OCI-LY7 (cell line): ENCODE measurements around the gene EFCAB13. TPM values are rescaled to one million over a fixed set of nuclear protein-coding genes. Genes with fewer than 3 reads are reported as not detected.

Experiments
- BruUV-seq: library from RNA; stranded (reverse); fragments of 400-500 nt; replicated peaks from 2 replicates; lab custom pipeline; 2021; lab: Mats Ljungman, UMichigan
- CTCF ChIA-PET: fragments of 300-600 bp; sonication (Branson Sonifier 250); formaldehyde crosslinking; loops from one replicate; lab custom pipeline; 2022; ENCODE audit warnings: antibody characterized with exemption; ENCODE audit not compliant: unreplicated experiment; lab: Charles Lee
- POLR2A ChIA-PET: fragments of 300-600 bp; sonication (Branson Sonifier 250); formaldehyde crosslinking; loops from one replicate; lab custom pipeline; 2022; ENCODE audit warnings: antibody characterized with exemption; lab: Charles Lee
- DNase-seq: peaks from one replicate; pipeline ENCODE4 v3.0.0-alpha.2; 2015; ENCODE audit warnings: low spot score
- H2AFZ ChIP-seq: fragments of 200-600 bp; sonication (generic), shearing (Covaris generic); 2 replicates; pipeline ENCODE4 v1.6.1; 2014; ENCODE audit warnings: mild to moderate bottlenecking, antibody characterized with exemption, low read length, moderate library complexity
- H3K27ac ChIP-seq: fragments of 200-600 bp; sonication (generic); 2 replicates; pipeline ENCODE4 v1.5.1; 2014; ENCODE audit warnings: mixed run types, low read depth, mild to moderate bottlenecking, moderate library complexity, low read length, inconsistent platforms; ENCODE audit not compliant: poor library complexity, severe bottlenecking
- H3K36me3 ChIP-seq: fragments of 200-600 bp; sonication (generic); 2 replicates; pipeline ENCODE4 v1.6.1; 2014; ENCODE audit warnings: mild to moderate bottlenecking, antibody characterized with exemption, low read length, moderate library complexity, mixed read lengths; ENCODE audit not compliant: insufficient read depth
- H3K4me1 ChIP-seq: fragments of 200-600 bp; sonication (generic); 2 replicates; pipeline ENCODE4 v1.5.1; 2014; ENCODE audit warnings: mild to moderate bottlenecking, low read length; ENCODE audit not compliant: insufficient read depth, poor library complexity, severe bottlenecking
- H3K4me2 ChIP-seq: fragments of 200-600 bp; sonication (generic); 2 replicates; pipeline ENCODE4 v1.6.1; 2014; ENCODE audit warnings: mild to moderate bottlenecking, low read length
- H3K4me3 ChIP-seq: fragments of 200-600 bp; sonication (generic); 2 replicates; pipeline ENCODE4 v1.5.1; 2014; ENCODE audit warnings: mild to moderate bottlenecking, low read depth, low read length; ENCODE audit not compliant: poor library complexity, severe bottlenecking
- H3K79me2 ChIP-seq: fragments of 200-600 bp; sonication (generic); 2 replicates; pipeline ENCODE4 v1.6.1; 2016; ENCODE audit warnings: low read depth, mild to moderate bottlenecking, low read length, moderate library complexity, mixed read lengths; ENCODE audit not compliant: insufficient read depth
- H3K9me2 ChIP-seq: fragments of 200-600 bp; sonication (generic); 2 replicates; pipeline ENCODE4 v1.6.1; 2016; ENCODE audit warnings: mild to moderate bottlenecking, low read length, mixed read lengths; ENCODE audit not compliant: insufficient read depth
- H3K9me3 ChIP-seq: fragments of 200-600 bp; sonication (generic); 2 replicates; pipeline ENCODE4 v1.6.1; 2014; ENCODE audit warnings: mild to moderate bottlenecking, mixed run types, low read length, mixed read lengths
- H4K20me1 ChIP-seq: fragments of 200-600 bp; sonication (generic); 2 replicates; pipeline ENCODE4 v1.6.1; 2014; ENCODE audit warnings: mild to moderate bottlenecking, antibody characterized with exemption, low read length, moderate library complexity, mixed read lengths; ENCODE audit not compliant: insufficient read depth
- CTCF ChIP-seq: fragments of 200-600 bp; sonication (generic); conservative IDR thresholded peaks from 2 replicates; pipeline ENCODE4 v1.5.1; 2014; ENCODE audit warnings: mild to moderate bottlenecking, antibody characterized with exemption, low read length, moderate library complexity, mixed read lengths
- EZH2phosphoT487 ChIP-seq: fragments of 200-600 bp; sonication (generic); IDR thresholded peaks from 2 replicates; pipeline ENCODE4 v1.6.1; 2018; ENCODE audit warnings: low read depth, borderline replicate concordance, mild to moderate bottlenecking, mixed run types, antibody characterized with exemption, low read length, moderate library complexity, mixed read lengths
- intact Hi-C: fragments of 100-400 bp; cut with micrococcal nuclease; formaldehyde crosslinking; loops from one replicate; pipeline ENCODE4 v1.10.0; 2022; ENCODE audit not compliant: unreplicated experiment
- total RNA-seq, 2 experiments: library from RNA; depleted of rRNA in 1 of 2; stranded (reverse); fragments of >200 nt in 1 of 2; shearing (Covaris generic) in 1 of 2; gene quantifications; 2 replicates each; pipeline ENCODE4 v1.2.3, GENCODE V29; 2014 to 2022

The EFCAB13 gene
- total RNA-seq, 2 experiments from 2014 or later: 4.5 to 5.3 TPM

- no peak for DNase-seq
- no peak overlapping the region for H3K4me3 ChIP-seq
- ChIA-PET POLR2A (interaction anchor here (0.6 kb wide), 1 partner anchor 23 kb away, joined by 3 read pairs; no protein-coding TSS in a partner anchor), CTCF (interaction anchor here (0.6 kb wide), 1 partner anchor 136 kb away, joined by 5 read pairs; no protein-coding TSS in a partner anchor)
- intact Hi-C loops: loop anchor here (5.0 kb wide), 3 partner anchors 249 to 374 kb away; no protein-coding TSS in a partner anchor
- H3K4me2 ChIP-seq: no peak overlapping the region
- no peak overlapping the region for H3K27ac ChIP-seq
- no peaks in the 10 kb centered on the region for H3K9me2 ChIP-seq
- H4K20me1 ChIP-seq: no peaks in the 10 kb centered on the region
- H3K36me3 ChIP-seq: no peaks in the 10 kb centered on the region
- TF ChIP-seq EZH2phosphoT487 (no peak), CTCF (no peak)
- peaks cover 10% of the 10 kb centered on the region; the same call in 1 of the 2 replicates for H3K9me3 ChIP-seq
- BruUV-seq: no TSS peak
- no peak overlapping the region for H2AFZ ChIP-seq
- H3K4me1 ChIP-seq: no peaks in the 10 kb centered on the region
- H3K79me2 ChIP-seq: no peaks in the 10 kb centered on the region
These were observed 7.4 kb upstream of the EFCAB13 start for GRCh38 chr17:47316311-47316710.

GRCh38 chr17:47317119-47317518 lies 6.6 kb upstream of the EFCAB13 start:
- Histone ChIP-seq H2AFZ (no peak overlapping the region), H3K4me1 (no peaks in the 10 kb centered on the region), H4K20me1 (no peaks in the 10 kb centered on the region), H3K9me2 (no peaks in the 10 kb centered on the region), H3K4me2 (no peak overlapping the region), H3K36me3 (no peaks in the 10 kb centered on the region), H3K79me2 (no peaks in the 10 kb centered on the region), H3K27ac (no peak overlapping the region), H3K4me3 (no peak overlapping the region), H3K9me3 (peaks cover 14% of the 10 kb centered on the region; the same call in 1 of the 2 replicates)
- no TSS peak for BruUV-seq
- intact Hi-C loops: loop anchor here (5.0 kb wide), 3 partner anchors 250 to 375 kb away; no protein-coding TSS in a partner anchor
- TF ChIP-seq EZH2phosphoT487 (no peak), CTCF (no peak)
- DNase-seq: no peak
- CTCF ChIA-PET: no interaction called here
- POLR2A ChIA-PET: no interaction called here

- peaks cover 14% of the 10 kb centered on the region; the same call in 1 of the 2 replicates for H3K9me3 ChIP-seq
- TF ChIP-seq EZH2phosphoT487: no peak
- TF ChIP-seq CTCF: peak; percentile 27; the same call in 1 of the 2 replicates
- no peak overlapping the region for H3K27ac ChIP-seq
- no TSS peak for BruUV-seq
- H3K4me2 ChIP-seq: no peak overlapping the region
- no peaks in the 10 kb centered on the region for H3K36me3 ChIP-seq
- no peaks in the 10 kb centered on the region for H4K20me1 ChIP-seq
- intact Hi-C loops: loop anchor here (5.0 kb wide), 3 partner anchors 251 to 376 kb away; no protein-coding TSS in a partner anchor
- POLR2A ChIA-PET: no interaction called here
- CTCF ChIA-PET: no interaction called here
- no peak overlapping the region for H2AFZ ChIP-seq
- no peaks in the 10 kb centered on the region for H3K79me2 ChIP-seq
- H3K9me2 ChIP-seq: no peaks in the 10 kb centered on the region
- H3K4me1 ChIP-seq: peaks cover 3% of the 10 kb centered on the region
- H3K4me3 ChIP-seq: no peak overlapping the region
- peak; percentile 14 for DNase-seq
These were observed 5.4 kb upstream of the EFCAB13 start for GRCh38 chr17:47318197-47318918.
